Esophagus muscularis mucosa (tissue), 4 donors: ENCODE measurements around the gene BICD2.

Source experiments
- CTCF ChIP-seq, 3 experiments: fragments of 200-600 bp in 2 of 3; fragments of 450-650 bp in 1 of 3; sonication (generic) in 2 of 3; IDR thresholded peaks; one replicate each; pipeline ENCODE4 v1.5.1; 2017 to 2019; ENCODE audit warnings: antibody characterized with exemption in 3 of 3, mild to moderate bottlenecking in 2 of 3, moderate library complexity in 1 of 3
- EP300 ChIP-seq: sonication (generic); formaldehyde crosslinking; IDR thresholded peaks from one replicate; pipeline ENCODE4 v1.6.1; 2017; ENCODE audit warnings: antibody characterized with exemption
- POLR2A ChIP-seq: fragments of 450-650 bp; IDR thresholded peaks from one replicate; pipeline ENCODE4 v1.6.1; 2017; ENCODE audit warnings: antibody characterized with exemption, moderate library complexity, mild to moderate bottlenecking, low read depth
- POLR2AphosphoS5 ChIP-seq, 2 donors: sonication (generic); formaldehyde crosslinking; IDR thresholded peaks; one replicate each; pipeline ENCODE4 v1.6.1; 2017; ENCODE audit warnings: antibody characterized with exemption in 2 of 2

GRCh38 chr9:92724528-92725265 is 39.9 kb downstream of the BICD2 start:
- no peak for TF ChIP-seq EP300
- no peak for TF ChIP-seq CTCF (IDR thresholded peaks at IDR 0.05)
- TF ChIP-seq POLR2A, result no peak
- no peak for TF ChIP-seq POLR2AphosphoS5 (IDR thresholded peaks at IDR 0.05)
